Uterus (tissue), 2 donors: ENCODE measurements around the gene MMEL1.
A peak's percentile ranks its signal among the peaks of the same experiment; 100 is the strongest.

Source experiments
- CTCF ChIP-seq, 4 experiments: fragments of 200-600 bp in 2 of 4; fragments of 450-650 bp in 2 of 4; sonication (generic) in 2 of 4; IDR thresholded peaks; one replicate each; pipeline ENCODE4 v1.5.1; 2016 to 2019; ENCODE audit warnings: antibody characterized with exemption in 4 of 4, mild to moderate bottlenecking in 2 of 4, moderate library complexity in 1 of 4
- POLR2A ChIP-seq, 2 donors: fragments of 450-650 bp; IDR thresholded peaks; one replicate each; pipeline ENCODE4 v1.6.1; 2016; ENCODE audit warnings: antibody characterized with exemption in 2 of 2, mild to moderate bottlenecking in 1 of 2, moderate library complexity in 1 of 2

- TF ChIP-seq POLR2A (IDR thresholded peaks at IDR 0.05), result peak in 1 of 2 donors; percentile 11
- no peak for TF ChIP-seq CTCF (IDR thresholded peaks at IDR 0.05)
These were observed 40.1 kb downstream of the MMEL1 start for GRCh38 chr1:2592672-2593071.
